ENCODE data around the gene MTRFR.
A peak's percentile ranks its signal among the peaks of the same experiment; 100 is the strongest.
"Not testable (repeated sequence)": the region's sequence is repeated elsewhere in the genome, so short reads cannot be mapped to it uniquely, and the experiment has no call there.

The MTRFR gene

GRCh38 chr12:123232807-123233504 lies at the start of gene MTRFR, which contains the start of gene MPHOSPH9:
Gene MTRFR (plus strand): TSS chr12:123233436. CDS start chr12:123253675, 20,239 bp downstream.
Gene MPHOSPH9 (minus strand): TSS chr12:123233141. CDS start chr12:123230364, 2,777 bp downstream.
- DNase-seq = peak; percentile 98

- no peak for DNase-seq
These were observed 45.6 kb upstream of the MTRFR start for GRCh38 chr12:123187637-123188036.

GRCh38 chr12:123199936-123200335 lies 33.3 kb upstream of the MTRFR start:
- DNase-seq = no peak

- no peak for DNase-seq
These were observed 32.8 kb upstream of the MTRFR start for GRCh38 chr12:123200414-123200813.

- DNase-seq = not testable (repeated sequence)
These were observed 26.4 kb upstream of the MTRFR start for GRCh38 chr12:123206794-123207193.

- DNase-seq = not testable (repeated sequence)
These were observed 25.4 kb upstream of the MTRFR start for GRCh38 chr12:123207815-123208214.

GRCh38 chr12:123223241-123223668 lies 10.0 kb upstream of the MTRFR start:
- peak; percentile 36 for DNase-seq

- no peak for DNase-seq
These were observed 7.8 kb upstream of the MTRFR start for GRCh38 chr12:123225443-123225842.

GRCh38 chr12:123227581-123228258 lies 5.5 kb upstream of the MTRFR start:
- no peak for DNase-seq

GRCh38 chr12:123229051-123229450 lies 4.2 kb upstream of the MTRFR start:
- no peak for DNase-seq

- DNase-seq = no peak
These were observed 1.3 kb upstream of the MTRFR start for GRCh38 chr12:123231931-123232330.

GRCh38 chr12:123232472-123232806 lies 797 bp upstream of the MTRFR start:
- DNase-seq = no peak

- DNase-seq = no peak
These were observed 471 bp downstream of the MTRFR start for GRCh38 chr12:123233505-123234308.

GRCh38 chr12:123237646-123238329 lies 4.6 kb downstream of the MTRFR start:
- DNase-seq = peak; percentile 74

GRCh38 chr12:123238330-123238682 lies 5.1 kb downstream of the MTRFR start:
- DNase-seq = no peak

- no peak for DNase-seq
These were observed 5.7 kb downstream of the MTRFR start for GRCh38 chr12:123238961-123239360.

- DNase-seq = no peak
These were observed 9.1 kb downstream of the MTRFR start for GRCh38 chr12:123242116-123242904.

- no peak for DNase-seq
These were observed 10.5 kb downstream of the MTRFR start for GRCh38 chr12:123243671-123244262.

GRCh38 chr12:123245678-123246077 lies 12.4 kb downstream of the MTRFR start:
- no peak for DNase-seq

- DNase-seq = not testable (repeated sequence)
These were observed 14.9 kb downstream of the MTRFR start for GRCh38 chr12:123248129-123248528.

- not testable (repeated sequence) for DNase-seq
These were observed 15.9 kb downstream of the MTRFR start for GRCh38 chr12:123248996-123249741.

Measured in activated T-cell treated with anti-CD3 and anti-CD28 coated beads for 4 hours (primary cell).